Measurements from ENCODE around the gene SIRT4.
"Not testable (repeated sequence)": the region's sequence is repeated elsewhere in the genome, so short reads cannot be mapped to it uniquely, and the experiment has no call there.

The SIRT4 gene

GRCh38 chr12:120327593-120327992 is 25.5 kb downstream of the SIRT4 start, which contains the start of gene PLA2G1B:
Gene PLA2G1B, minus strand, starts transcription at chr12:120327779. Its CDS starts 26 bp downstream, at chr12:120327753.
- no peak for TF ChIP-seq CTCF (IDR thresholded peaks at IDR 0.05; ENCODE audit: insufficient read depth, low read depth, low read length, missing control alignments)
- DNase-seq (ENCODE audit: low read depth), result no peak
- no peak within 1 kb of the TSS for H3K4me3 ChIP-seq (ENCODE audit: low read depth, low read length)

- H3K4me3 ChIP-seq (ENCODE audit: low read depth, low read length), result no peak overlapping the region
- no peak for DNase-seq (ENCODE audit: low read depth)
- no peak for TF ChIP-seq CTCF (IDR thresholded peaks at IDR 0.05; ENCODE audit: insufficient read depth, low read depth, low read length, missing control alignments)
Measured at GRCh38 chr12:120328228-120328627, 26.1 kb downstream of the SIRT4 start.

GRCh38 chr12:120331390-120331789 is 29.3 kb downstream of the SIRT4 start:
- no peak overlapping the region for H3K4me3 ChIP-seq (ENCODE audit: low read depth, low read length)
- no peak for TF ChIP-seq CTCF (IDR thresholded peaks at IDR 0.05; ENCODE audit: insufficient read depth, low read depth, low read length, missing control alignments)
- no peak for DNase-seq (ENCODE audit: low read depth)

- no peak for DNase-seq (ENCODE audit: low read depth)
- no peak for TF ChIP-seq CTCF (IDR thresholded peaks at IDR 0.05; ENCODE audit: insufficient read depth, low read depth, low read length, missing control alignments)
Measured at GRCh38 chr12:120332041-120332440, 29.9 kb downstream of the SIRT4 start.

GRCh38 chr12:120332523-120332922 is 30.4 kb downstream of the SIRT4 start:
- H3K4me3 ChIP-seq (ENCODE audit: low read depth, low read length), result no peak overlapping the region
- TF ChIP-seq CTCF (IDR thresholded peaks at IDR 0.05; ENCODE audit: insufficient read depth, low read depth, low read length, missing control alignments), result no peak
- no peak for DNase-seq (ENCODE audit: low read depth)

More at GRCh38 chr12:120332041-120332440, 29.9 kb downstream of the SIRT4 start:
- no peak overlapping the region for H3K4me3 ChIP-seq (ENCODE audit: low read depth, low read length)

- not testable (repeated sequence) for H3K4me3 ChIP-seq (ENCODE audit: low read depth, low read length)
- peak; percentile 70 for DNase-seq (ENCODE audit: low read depth)
- TF ChIP-seq CTCF (IDR thresholded peaks at IDR 0.05; ENCODE audit: insufficient read depth, low read depth, low read length, missing control alignments), result peak; percentile 58
Measured at GRCh38 chr12:120335447-120335846, 33.3 kb downstream of the SIRT4 start.

GRCh38 chr12:120336392-120336791 is 34.3 kb downstream of the SIRT4 start:
- not testable (repeated sequence) for H3K4me3 ChIP-seq (ENCODE audit: low read depth, low read length); DNase-seq (ENCODE audit: low read depth)
